ENCODE measurements around the gene DAPK2.
"Not testable (repeated sequence)": the region's sequence is repeated elsewhere in the genome, so short reads cannot be mapped to it uniquely, and the experiment has no call there.

The DAPK2 gene

DNA sequence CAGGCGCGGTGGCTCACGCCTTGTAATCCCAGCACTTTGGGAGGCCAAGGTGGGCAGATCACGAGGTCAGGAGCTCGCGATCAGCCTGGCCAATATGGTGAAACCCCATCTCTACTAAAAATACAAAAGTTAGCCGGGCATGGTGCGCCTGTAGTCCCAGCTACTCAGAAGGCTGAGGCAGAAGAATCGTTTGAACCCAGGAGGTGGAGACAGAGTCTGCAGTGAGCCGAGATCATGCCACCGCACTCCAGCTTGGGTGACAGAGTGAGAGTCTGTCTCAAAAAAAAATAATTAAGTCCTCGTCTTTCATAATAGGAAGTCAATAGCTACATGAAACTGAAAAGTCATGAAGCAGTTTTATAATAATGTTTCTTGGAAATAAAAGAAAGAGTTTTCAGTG is 7.4 kb upstream of the DAPK2 start:
- not testable (repeated sequence) for DNase-seq (ENCODE audit: low read depth)

DNA sequence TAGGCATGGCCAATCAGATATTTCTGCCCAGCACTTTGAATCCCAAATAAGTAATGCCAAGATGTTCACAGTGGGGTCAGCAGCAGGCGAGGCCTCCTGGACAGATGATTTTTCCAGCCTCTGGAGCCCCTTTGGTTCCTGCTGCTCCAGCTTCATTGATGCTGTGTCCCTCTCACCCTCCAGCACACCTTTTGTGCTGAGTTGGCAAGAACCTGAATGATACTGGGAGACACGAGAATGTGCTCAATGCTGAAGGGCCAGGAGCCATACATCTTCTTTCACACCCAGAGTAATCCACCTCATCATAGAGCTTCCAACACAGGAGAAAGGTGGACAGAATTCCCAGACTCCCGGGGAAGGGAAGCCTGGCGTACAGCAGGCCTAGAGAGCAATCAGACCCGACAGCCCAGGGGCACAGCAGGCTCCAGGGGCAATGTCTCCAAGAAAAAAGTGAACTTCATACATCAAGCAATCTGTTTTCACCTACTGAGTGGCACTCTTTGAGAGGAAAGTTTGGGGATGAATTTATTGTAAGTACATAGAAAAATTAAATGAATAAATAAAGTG is 6.7 kb upstream of the DAPK2 start:
- no peak for DNase-seq (ENCODE audit: low read depth)

DNA sequence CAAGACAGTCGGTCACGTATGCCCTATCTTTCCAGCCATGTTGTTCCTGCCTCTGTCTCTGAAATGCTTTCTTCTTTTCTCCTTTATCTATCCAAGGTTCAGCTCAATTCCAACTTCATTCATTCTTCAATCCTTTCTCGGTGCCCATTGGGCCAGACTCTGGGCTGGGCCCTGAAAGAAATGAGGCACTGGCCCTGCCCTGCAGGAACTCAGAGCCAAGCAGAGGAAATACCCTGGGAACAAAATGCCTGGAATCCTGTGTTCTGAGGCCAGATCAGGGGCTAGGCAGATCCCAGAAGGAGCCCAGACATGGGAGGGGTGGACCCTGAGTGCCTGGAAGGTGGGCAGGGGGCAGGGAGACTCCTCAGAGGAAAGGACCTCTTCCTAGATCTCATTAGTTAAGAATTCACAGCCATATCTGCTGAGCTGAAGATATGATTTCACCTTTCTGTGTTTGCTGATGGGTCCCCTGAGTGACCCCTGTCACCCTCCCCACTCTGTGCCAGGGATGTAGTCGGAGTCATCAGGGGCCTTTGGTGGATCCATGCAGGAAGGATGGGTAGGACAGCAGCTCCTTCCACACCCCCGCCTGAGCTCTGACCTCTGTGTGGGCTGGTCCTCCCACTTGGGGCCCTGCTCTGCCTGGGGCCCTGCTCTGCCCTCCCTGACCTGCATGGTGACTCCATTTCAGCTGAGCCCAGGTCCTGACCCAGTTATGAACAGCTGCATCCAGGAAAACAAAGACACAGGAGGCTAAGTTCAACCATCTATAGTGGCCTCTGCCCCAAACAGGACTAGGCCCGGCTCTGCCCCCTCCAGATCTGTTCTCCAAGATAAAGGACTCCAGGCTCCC is 5.3 kb upstream of the DAPK2 start:
- no peak for DNase-seq (ENCODE audit: low read depth)

DNA sequence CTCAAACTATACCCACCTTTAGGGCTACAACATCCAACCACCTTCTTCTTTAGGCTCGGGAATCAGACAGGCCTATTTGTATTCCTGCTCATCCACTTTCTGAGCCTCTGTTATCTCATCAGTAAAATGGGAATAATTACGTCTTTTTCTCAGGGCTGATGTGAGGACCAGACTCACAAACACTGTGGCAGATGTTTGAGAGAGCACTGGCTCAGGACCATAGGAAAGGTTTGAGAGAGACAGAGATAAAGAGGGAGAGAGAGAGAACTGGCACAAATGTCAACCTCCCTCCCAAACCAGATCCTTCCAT is 4.8 kb upstream of the DAPK2 start:
- DNase-seq (ENCODE audit: low read depth) = no peak

DNA sequence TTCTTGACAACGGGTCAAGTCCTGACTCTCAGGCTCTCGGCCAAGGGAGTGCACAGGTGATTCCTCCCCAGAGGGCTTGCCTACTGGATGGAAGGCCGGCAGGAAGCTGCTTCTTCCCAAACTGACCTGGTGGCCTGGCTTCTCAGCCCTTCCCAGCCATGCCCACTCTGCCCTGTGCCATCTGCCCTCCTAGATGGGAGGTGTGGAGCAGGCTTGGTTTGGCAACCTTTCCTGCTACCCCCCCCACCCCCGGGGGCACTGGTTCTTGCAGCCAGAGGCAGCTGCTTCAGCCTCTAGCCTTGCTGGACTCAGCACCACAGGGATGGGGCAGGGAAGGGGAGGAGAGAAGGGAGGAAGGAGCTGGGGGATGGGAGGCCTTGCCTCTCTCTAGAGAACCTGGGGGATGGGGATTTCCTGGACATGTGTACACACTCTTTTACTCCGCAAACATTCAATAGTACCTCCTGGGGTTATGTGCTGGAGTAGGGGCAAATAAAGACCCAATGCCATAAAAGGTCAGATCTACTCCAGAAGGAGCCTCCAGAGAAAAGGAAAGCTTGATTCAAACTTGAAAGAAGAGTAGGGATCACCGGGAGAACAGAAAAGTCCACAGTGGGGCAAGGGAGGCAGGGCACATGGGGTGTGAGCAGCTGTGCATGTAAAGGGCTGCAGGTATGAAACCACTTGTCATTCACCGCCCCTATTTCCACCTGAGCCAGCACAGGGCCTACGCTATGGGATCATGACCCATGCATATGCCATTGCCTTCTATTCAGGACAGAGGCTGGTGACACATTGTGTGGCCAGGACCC is 4.2 kb upstream of the DAPK2 start:
- no peak for DNase-seq (ENCODE audit: low read depth)

DNA sequence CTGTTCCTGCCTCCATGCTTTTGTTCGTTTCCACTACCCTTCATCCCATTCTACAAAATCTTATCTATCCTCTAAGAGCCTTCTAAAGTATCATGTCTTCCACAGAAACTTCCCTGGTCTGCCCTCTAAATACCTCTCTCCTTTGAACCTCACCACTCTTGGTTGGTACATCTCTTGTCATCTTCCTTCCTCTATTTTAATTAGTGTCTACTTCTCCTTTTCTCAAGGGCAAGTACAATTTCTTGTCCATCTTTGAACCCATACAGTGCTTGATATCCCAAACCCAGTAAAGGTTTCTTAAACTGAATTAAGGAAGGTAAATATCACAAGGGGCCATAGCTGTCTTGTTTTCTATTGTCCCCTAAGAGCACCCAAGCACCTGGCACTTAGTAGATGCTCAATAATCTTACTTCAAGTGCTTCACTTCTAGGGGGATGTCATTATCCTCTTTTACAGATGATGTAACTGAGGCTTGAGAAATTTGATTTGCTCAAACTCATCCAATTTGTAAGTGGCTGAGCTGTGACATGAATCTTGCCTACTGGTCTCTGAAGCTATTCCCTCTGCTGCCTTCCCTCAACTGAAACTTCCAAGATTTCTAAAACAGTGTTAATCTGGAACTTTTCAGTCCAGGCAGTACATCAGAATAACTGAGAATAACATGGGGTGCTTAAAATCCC is 2.6 kb upstream of the DAPK2 start:
- no peak for DNase-seq (ENCODE audit: low read depth)

DNA sequence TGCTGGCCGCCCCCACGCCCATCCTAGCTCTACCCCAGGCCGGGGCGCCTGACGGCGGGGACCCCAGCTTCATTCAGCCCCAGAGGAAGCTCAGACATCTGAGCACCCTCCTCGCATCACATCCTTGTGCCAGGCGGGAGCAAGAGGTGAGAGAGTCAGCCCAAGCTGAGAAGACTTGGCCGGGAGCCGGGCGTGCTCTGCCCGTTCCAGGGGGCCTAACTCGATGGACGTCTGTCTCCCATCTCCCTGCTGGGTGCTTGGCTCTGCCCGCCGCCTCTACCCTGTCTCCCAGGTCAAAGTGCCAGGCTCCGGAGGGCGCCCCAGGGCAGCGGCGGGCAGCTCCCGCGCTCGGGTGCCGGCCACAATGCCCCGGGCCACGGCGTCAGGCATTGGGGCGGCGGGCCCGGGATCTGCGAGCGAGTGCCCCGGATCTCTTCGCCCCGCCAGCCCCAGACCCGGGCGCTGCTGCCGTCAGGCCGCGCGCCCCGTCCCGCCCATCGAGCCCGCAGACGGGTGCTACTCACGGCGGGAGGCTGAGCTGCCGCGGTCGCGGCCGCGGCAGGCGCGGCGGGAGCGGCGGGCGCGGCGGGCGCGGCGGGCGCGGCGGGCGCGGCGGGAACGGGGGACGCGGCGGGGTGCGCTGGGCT is 388 bp downstream of the DAPK2 start:
- DNase-seq (ENCODE audit: low read depth) = no peak

DNA sequence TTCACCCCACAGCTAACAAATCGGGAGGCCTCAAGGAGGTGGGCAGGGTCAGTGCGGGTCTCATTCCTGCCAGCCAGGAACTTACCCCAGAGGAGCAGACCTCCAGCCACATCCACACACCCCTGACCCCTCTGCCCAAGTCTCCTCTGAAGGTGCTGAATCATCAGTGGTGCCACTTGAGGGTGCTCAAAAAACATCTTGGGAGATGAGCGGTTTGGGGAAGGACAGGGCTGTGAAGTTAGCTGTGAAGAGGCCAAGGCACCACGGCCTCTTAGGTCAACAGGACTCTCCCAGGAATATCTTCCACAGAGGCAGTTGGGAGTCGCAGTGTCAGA is 1.2 kb downstream of the DAPK2 start:
- no peak for DNase-seq (ENCODE audit: low read depth)

DNA sequence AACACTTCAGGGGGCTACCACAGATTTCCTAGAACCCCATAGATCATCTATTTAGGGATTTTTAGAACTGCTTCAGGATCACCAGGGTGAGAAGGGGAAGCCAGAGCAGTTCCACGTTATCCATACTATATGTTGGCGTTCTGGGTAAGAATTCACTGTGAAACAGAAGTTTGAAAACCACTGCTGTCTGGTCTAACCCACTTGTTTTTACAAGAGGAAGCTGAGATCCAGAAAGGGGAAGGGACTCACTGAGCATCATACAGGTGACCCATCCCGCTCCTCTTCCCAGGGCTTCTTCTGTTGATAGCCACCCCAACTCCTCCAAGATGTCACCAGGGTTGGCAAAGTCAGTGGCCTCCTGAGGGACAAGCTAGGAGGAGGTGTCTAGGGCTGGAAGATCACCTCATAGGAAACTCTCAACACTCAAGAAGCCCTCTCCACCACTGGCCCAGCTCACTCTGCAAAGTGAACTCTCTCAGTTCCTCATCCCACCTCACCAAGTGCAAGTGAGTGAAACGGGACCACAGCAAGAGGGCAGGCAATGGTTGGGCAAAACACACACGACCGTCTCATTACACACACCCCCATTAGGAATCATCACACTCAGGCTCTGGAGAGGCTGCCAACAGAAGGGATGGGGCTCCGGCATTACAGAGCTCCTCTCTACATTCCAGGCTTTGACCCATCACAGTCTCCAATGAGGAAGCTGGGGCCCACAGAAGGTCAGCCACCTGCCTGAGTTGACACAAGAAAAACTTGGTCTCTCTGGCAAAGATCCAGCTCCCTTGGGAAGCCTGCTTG is 1.8 kb downstream of the DAPK2 start:
- no peak for DNase-seq (ENCODE audit: low read depth)

DNA sequence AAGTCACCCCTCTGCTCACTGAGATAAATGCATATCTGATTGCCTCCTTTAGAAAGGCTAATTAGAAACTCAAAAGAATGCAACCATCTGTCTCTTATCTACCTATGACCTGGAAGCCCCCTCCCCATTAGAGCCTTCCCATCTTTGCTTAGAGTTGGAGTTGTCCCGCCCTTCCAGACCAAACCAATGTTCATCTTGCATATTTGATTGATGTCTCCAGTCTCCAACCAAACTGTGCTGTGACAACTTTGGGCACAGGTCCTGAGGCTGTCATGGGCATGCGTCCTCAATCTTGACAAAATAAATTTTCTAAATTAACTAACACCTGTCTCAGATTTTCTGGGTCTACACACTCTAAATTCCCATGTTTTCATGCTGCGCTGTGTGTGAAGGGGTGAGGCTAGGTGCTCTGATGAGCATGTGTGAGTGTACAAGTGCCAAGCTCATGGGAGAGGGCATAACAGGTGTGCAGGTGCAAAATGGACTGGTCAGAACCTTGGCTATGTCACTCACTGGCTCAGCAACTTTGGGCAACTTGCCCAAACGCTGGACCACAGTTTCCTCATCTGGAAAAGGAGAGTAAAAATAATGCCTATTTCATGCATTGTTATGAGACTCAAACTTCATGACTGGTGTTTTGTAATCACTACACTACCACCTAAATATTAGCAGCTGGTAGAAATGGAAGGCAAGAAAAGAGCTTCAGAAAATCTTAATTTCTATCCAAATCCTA is 7.2 kb downstream of the DAPK2 start:
- no peak for DNase-seq (ENCODE audit: low read depth)

DNA sequence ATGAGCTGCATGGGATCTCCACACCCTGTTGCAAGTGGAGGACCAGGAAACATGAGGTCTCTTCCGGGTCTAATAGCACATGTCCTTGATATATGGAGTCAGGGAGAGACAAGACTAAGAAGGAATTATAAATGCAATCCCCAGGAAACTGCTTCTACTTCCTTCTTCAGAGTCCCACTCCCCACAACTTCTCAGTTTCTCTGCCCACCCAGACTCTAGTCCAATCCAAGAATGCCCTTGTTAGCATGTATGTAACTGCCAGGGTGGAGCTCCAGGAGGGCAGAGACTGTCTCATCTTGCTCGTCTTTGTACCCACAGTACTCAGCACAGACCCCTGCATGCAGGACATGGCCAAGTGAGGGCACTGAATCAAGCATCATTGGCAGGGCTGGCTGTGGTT is 8.3 kb downstream of the DAPK2 start:
- no peak for DNase-seq (ENCODE audit: low read depth)

DNA sequence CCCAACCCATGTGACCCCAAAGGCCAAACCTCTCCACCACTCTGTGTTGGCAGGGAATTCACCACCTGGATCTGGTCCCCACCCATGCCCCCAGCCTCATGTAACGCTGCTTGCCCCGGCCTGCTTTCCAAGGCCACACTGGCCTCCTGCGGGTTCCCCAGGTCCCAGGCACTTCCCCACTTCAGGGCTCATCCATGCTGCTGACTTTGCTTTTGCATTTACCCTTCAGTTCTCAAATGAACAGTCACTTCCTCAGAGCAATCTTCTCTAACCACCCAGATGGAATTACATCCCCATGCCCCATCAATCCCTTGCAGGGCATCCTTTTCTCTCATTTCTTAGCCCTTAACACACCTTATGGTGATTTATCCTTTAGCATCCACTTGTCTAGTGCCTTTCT is 9.2 kb downstream of the DAPK2 start:
- DNase-seq (ENCODE audit: low read depth) = no peak

DNA sequence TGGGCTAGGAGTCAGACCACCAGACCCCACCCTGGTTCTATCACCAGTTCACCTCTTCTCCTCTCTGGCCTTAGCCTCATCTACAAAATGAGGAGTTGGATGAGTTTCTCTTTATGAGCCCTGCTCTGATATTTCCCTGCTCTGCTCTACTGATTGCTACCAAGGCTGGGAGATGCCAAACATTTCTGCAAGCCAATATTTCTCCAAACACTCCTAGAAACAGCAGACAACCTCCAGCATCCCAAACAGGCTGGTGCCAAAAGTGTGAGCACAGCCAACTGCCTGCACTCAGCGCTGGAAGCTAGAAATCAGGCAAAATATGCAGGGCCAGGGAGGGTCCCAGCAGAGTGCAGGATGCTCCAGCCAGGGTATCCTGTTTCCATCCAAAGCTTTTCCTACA is 10.8 kb downstream of the DAPK2 start:
- no peak for DNase-seq (ENCODE audit: low read depth)

DNA sequence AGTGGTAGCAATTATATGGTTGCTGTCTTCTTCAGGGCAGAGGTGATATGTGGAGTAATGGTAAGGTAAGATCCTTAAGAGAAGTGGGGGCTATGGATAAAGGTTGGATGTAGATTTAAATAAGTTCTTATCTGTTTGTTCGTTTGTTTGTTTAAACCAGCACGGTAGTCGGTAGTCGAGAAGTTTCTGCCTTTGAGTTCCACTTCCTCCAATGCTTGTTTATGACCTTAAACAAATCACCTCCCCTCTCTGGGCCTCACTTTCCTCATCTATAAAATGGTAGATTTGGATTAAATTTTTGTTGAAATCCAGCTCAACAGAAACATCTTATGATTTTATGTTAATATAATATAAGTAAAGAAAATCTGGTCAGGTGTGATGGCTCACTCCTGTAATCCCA is 11.8 kb downstream of the DAPK2 start:
- DNase-seq (ENCODE audit: low read depth) = no peak

DNA sequence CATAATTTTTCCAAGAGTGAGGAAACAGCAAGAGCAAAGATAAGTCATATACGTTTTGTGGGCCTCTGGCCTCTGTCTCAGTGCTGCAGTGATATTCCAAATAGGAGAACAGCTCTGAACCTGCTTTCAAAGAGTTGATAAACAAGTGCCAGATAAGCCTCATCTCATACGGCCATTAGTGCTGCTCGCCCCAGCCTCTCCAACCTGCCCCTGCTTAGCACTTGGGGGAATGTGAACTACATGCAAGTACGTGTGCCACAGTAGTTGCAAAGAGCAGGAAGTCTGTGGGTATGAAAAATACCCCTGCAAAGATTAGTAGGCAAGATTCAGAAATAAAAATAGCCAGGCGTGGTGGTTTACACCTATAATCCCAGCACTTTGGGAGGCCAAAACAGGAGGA is 14.0 kb downstream of the DAPK2 start:
- DNase-seq (ENCODE audit: low read depth) = no peak

DNA sequence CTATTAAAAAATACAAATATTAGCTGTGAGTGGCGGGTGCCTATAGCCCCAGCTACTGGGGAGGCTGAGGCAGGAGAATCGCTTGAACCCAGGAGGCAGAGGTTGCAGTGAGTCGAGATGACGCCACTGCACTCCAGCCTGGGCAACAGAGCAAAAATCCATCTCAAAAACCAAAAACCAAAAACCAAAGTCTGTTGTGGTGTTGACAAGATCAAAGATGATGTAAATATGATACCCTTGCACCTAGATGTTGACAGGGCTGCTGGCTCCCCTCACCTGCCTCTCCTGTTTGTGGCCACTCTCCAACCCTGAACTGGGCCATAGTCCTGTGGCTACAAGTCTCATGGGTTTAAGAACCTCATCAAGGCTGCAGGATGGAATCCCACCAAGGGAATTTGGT is 16.2 kb downstream of the DAPK2 start:
- DNase-seq (ENCODE audit: low read depth) = no peak

DNA sequence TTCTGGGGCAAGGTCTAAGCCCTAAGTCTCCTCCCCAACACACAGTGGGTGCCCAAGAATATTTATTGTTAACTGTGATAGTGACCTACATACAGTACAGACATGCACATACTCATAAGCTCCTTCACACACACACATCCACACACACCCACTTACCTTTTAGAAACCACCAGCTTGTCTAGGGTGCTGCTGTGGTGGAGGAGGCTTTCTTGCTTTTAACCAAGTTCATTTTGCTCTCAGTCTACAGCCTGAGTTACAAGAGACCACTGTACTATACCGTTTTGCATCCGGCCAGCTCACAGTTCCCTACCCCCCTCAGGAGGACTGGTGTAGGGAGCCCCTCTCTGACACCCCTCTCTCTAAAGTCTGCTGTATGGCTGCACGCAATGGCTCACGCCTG is 16.7 kb downstream of the DAPK2 start:
- no peak for DNase-seq (ENCODE audit: low read depth)

DNA sequence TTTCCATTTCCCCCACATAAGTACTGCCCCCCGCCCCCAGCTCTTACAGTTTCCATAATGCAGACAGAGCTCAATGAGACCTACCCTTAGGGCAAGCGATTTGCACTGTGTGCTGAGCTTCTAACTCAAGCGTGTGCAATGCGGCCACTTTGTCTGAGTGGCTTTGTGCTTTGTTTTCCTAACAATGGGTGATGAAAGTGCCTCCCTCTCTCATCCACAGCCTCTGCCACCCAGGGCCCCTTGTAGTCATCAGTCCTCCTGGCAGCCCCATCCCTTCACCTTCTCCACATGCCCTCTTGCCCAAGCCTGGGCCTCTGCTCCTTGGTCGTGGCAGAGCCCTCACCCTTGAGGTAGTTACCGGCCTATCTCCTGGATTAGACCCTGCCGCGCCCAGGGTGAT is 17.2 kb downstream of the DAPK2 start:
- no peak for DNase-seq (ENCODE audit: low read depth)

DNA sequence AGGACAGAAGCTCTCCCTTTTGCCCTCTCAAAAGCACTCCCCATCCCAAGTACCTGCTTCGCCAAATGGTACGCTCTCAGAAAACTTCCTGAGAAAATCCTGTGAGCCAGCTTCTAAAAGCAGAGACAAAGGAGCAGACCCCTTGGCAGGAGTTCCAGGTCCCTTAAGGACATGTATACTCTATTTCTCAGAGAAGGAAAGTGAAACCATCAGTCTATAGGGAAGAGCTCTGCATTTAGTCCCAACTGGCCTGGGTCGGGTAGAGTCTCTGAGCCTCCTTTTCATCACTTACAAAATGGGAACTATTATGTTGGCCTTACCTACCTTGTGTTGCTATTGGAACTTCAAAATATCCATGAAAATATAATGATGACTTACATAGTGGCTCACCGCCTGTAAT is 19.7 kb downstream of the DAPK2 start:
- DNase-seq (ENCODE audit: low read depth) = no peak

DNA sequence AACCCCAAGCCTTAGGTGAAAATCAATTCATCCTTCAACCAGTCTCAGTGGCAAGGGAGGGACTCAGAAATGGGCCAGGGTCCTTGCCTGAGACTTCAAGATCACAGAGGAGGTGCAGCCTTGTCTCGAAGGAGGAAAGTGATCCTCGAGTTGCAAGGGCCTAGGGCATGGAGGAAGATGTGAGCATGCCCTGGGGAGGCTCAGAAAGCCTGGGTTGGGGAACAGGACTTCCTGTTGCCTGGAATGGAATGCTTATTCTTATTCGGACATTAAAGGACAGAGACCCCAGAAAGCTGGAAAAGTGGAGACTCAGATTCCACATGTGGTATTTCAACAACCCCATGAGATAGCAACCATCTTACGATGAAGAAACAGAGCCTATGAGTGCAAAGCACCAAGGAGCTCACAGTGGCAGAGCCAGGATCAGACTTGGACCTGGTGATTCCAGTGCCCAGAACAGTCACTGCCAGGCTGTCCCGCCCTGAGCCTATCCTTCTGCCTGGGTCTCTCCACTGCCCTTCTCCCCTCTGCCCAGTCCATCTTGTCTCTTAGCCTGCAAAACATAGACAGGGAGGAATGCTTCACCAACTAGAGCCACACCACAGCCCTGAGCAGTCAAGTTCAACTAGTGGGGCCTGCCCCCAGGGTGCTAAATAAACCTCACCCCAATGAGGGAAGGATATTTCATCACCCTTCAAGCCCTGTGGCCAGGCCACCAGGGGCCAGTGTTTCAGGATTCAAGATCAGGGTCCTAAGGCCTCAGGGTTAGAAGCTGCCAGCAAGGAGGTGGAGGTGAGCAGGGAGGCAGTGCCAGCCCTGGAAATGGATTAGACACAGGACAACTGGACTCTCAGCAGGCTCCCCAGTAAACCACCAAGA is 21.9 kb downstream of the DAPK2 start:
- no peak for DNase-seq (ENCODE audit: low read depth)

All from HS-5 (cell line).